CD1c-positive myeloid dendritic cell (primary cell): Measurements from ENCODE around the gene TBC1D3I.
A peak's percentile ranks its signal among the peaks of the same experiment; 100 is the strongest.
"Not testable (repeated sequence)": the region's sequence is repeated elsewhere in the genome, so short reads cannot be mapped to it uniquely, and the experiment has no call there.

Experiments
- DNase-seq: peaks from one replicate; pipeline ENCODE4 v3.0.0-alpha.2; 2016; ENCODE audit errors: extremely low spot score

TBC1D3I gene

DNA sequence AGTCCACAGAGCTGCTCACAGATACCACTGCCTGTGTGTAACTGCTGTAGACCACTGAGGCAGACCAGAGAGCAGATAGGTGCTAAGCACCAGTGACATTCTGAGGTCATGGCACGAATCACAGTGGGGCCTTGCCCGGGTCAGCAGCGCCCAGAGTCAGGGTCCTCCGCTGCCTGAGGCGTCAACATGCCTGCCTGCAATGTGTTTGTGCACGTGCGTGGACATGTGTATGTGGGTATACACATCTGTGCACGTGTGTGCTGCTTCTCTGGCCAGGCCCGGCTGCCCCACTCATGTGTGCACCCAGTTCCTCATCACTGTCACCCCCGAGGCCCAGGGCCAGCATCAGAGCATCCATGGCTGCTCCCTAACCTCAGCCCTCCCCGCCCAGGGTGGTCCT lies at the start of gene TBC1D3I:
Gene TBC1D3I (minus strand): TSS at position 101 of the 400 bp plus-strand sequence. CDS start 1,585 bp downstream, outside the sequence.
- DNase-seq = not testable (repeated sequence)

DNA sequence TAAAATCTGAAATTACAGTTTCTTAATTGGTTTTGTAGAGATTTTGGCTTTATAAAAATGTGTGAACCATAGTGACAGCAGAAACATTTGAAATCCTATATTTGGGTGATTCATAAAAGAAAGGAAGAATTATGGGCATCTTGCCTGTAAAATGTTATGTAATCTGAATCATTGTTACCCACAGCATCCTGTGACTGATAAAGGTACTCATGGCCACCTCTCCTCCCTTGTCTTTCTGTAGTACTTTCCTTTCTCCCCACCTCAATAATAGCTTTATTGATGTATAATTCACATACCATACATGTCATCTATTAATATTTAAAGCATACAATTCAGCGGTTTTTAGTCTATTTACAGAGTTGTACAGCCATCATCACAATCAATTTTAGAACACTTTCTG lies 30.8 kb upstream of the TBC1D3I start:
- DNase-seq = not testable (repeated sequence)

DNA sequence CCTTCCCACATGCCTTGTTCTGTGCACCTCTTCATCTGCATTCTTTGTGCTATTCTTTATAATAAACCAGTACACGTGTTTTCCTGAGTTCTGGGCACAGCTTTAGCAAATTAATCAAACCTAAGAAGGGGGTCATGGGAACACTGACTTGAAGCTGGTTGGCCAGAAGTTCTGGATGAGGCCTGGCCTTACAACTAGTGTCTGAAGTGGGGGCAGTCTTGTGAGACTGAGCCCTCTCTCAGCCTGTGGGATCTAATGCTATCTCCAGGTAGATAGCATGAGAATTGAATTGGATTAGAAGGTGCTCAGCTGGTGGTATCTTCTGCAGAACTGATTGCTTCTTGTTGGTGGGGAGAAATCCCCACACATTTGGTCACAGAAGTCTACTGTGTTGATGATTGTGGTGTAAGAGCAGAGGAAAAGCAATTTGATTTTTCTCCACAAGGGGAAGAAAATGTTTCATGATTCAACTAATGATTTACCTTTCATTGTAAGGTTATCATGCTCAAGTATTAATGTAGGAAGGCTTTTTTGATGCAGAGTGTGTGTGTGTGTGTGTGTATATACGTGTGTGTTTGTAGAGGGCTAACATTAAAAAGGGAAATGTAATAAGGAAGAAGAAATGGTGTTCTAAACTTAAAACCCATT lies 25.7 kb upstream of the TBC1D3I start:
- not testable (repeated sequence) for DNase-seq

DNA sequence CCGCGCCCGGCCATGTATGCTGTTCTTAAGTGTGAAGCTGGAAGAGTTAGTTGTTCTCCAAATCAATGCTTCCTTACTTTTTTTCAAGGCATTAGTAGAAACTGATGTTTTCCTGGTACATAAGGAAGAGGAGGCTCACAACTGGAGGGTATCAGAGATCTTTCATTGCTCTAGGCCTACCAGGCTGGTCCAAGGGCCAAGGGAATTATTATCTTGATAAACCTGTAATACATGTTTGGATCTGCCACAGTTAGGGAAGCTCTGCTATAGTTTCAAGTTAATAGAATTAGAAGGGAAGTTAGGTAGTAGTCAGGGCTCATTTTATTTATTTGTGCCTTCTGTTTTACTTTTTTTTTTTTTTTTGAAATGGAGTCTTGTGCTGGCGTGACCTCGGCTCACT lies 19.8 kb upstream of the TBC1D3I start:
- DNase-seq = not testable (repeated sequence)

DNA sequence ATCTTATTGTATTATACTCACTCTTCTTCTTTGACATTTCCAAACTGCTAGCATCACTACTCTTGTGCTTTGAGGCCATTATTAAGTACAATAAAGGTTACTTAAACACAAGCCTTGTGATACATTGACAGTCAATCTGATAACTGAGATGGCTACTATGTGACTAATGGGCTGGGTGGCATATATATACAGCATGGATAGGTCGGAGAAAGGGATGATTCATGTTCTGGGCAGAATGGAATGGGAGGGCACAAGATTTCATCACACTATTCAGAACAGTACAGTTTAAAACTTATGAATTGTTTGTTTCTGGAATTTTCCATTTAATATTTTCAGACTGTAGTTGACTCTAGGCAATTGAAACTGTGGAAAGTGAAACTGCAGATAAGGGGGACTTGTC lies 18.9 kb upstream of the TBC1D3I start:
- DNase-seq = not testable (repeated sequence)

DNA sequence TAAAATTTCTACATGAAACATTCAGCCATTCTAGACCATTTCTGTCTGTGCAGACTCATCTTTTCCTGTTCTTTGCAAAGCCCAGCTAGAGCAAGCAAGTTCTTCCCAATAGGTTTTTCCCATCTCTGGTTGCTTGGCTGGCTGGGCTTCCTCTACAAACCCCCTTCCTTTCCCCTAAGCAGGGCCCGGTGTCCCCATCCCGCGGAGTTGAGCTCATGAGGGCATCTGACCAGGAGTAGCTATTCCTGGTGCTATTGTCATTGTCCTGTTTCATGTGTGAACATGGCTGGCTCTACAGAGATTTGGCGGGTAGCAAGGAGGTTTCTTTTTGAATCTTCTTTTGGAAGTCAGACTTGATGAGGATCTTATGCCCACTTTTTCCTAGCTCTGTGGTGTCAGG lies 22.3 kb downstream of the TBC1D3I start:
- not testable (repeated sequence) for DNase-seq

DNA sequence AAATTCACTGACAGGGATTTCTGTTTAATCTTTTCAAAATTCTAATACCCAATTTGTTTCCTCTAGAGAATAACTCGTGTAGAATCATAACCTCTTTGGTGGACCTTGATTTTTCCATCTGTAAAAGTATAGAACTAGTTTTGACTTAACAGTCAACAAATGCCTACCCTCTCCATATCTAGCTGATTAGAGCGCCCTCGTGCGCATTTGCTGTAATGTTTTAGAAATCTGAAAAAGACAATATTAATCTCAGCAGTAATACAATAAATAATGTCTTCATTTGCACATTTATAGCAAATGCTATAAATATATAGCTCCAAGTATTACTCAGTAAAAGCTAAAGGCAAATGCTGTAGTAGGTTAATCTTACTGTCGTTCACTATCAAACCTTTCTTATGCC lies 34.7 kb downstream of the TBC1D3I start:
- DNase-seq = not testable (repeated sequence)

DNA sequence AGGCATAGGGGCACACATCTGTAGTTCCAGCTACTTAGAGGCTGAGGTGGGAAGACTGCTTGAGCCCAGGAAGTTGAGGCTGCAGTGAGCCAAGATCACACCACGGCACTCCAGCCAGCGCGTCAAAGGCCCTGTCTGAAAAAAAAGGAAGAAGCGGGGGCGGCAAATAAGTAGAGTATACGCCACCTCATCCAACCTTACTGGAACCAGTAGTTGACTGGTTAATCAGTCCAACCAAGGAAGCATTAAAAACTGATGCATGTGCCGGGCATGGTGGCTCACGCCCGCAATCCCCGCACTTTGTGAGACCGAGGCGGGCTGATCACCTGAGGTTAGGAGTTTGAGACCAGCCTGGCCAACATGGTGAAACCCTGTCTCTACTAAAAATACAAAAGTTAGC lies 41.4 kb downstream of the TBC1D3I start:
- peak; percentile 49 for DNase-seq

DNA sequence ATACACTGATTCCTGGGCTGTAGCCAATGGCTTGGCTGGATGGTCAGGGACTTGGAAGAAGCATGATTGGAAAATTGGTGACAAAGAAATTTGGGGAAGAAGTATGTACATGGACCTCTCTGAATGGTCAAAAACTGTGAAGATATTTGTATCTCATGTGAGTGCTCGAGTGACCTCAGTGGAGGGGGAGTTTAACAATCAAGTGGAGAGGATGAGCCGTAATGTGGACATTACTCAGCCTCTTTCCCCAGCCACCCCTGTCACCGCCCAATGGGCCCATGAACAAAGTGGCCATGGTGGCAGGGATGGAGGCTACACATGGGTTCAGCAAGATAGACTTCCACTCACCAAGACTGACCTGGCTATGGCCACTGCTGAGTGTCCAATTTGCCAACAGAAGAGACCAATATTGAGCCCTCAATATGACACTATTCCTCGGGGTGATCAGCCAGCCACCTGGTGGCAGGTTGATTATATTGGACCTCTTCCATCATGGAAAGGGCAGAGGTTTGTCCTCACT lies 42.7 kb downstream of the TBC1D3I start:
- not testable (repeated sequence) for DNase-seq

DNA sequence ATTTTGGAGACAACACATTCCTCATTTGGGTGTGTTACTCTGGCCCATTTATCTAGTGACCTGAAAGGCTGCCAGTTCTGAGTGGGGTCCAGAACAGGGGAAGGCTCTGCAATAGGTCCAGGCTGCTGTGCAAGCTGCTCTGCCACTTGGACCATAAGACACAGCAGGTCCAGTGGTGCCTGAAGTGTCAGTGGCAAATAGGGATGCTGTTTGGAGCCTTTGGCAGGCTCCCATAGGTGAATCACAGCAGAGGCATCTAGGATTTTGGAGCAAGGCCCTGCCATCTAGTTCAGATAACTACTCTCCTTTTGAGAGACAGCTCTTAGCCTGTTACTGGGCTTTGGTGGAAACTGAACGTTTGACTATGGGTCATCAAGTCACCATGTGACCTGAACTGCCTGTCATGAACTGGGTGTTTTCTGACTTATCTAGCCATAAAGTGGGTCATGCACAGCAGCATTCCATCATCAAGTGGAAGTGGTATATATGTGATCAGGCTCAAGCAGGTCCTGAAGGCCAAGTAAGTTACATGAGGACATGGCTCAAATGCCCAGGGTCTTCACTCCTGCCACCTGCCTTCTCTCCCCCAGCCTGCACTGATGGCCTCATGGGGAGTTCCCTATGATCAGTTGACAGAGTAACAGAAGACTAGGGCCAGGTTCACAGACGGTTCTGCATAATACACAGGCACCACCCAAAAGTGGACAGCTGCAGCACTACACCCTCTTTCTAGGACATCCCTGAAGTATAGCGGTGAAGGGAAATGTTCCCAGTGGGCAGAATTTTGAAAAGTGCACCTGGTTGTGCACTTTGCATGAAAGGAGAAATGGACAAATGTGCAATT lies 43.4 kb downstream of the TBC1D3I start:
- DNase-seq = not testable (repeated sequence)

DNA sequence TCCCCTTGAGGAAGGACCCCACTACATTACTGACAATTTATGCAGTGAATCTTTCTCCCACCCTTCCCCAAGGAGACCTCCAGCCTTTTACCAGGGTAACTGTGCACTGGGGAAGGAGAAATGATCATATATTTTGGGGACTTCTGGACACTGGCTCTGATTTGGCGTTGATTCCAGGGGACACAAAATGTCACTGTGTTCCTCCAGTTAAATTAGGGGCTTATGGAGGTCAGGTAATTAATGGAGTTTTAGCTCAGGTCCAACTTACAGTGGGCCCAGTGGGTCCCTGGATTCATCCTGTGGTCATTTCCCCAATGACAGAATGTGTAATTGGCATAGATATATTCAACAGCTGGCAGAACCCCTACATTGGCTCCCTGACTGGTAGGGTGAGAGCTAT lies 44.8 kb downstream of the TBC1D3I start:
- not testable (repeated sequence) for DNase-seq

DNA sequence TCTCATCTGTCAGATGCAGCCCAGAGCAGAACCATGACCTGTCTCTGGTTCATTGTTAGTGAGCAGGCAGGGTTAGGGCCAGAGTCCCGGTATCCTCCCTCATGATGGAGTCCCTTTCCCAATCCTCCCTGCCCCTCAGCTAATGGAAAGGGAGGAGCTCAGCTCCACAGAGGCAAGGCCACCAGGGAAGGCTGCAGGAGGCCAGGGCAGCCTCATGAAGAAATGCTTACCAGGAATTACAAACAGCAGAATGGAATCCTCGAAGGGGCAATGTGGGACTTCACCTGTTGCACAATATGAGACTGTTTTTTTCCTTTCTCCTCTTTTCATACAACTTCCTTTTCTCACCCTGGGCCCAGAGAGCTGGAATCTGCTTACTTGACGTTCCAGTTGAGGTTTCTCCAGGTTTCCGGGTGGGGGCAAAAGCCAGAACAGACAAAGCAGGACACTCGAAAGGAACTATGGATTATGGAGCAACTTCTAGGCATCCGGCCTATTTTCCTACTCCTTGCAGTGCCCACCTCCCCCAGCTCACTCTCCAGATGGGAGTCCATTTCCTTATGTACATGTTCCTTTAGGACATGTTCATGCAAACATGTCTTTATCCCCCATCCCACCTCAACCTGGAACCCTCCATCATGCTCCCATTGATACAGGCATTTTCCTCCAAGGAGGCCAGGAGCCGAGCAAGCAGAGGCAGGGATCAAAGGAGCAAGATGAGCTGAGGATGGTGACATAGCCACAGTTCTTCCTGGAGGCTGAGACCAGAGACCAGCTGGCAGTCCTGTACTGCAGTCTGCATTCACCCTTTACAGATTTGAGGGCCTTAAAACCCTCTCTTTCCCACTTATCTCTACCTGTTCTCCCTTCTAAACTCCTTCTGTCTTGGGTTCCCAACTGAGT lies 48.7 kb downstream of the TBC1D3I start:
- not testable (repeated sequence) for DNase-seq

DNA sequence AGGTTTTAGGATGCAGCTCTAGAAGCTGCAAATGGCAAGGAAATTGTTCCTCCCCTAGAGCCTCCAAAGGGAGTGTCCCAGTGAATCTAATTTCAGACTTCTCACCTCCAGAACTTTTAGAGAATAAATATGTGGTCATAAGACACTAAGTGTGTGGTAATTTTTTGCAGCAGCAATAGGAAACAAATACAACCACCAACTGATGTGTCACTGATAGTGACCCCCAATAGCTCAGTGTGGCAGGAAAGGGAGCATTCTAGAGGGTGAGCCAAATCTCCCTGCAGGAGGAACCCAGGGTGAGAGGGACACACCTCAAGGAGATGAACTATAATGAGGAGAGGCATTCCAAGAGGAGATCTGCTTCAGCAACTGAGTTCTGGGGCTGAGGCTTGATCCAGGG lies 49.5 kb downstream of the TBC1D3I start:
- no peak for DNase-seq

DNA sequence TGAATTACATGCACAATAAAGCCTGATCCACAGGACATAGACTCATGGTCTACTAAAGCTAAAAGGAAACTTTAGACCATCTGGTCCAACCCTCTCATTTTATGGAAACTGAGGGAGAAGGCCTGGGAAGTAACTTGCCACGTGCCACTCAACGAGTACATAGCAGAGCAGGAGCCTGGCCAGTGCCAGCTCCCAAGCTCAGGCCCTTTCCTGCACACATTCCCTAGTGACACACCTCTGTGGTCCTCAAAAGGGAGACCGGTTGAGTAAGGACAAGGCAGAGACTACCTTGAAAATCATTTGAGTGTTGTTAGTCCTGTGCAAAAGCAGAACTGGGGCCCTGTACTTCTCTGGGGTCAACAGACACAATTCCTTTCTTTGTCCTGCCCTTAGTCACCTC lies 50.7 kb downstream of the TBC1D3I start:
- no peak for DNase-seq

DNA sequence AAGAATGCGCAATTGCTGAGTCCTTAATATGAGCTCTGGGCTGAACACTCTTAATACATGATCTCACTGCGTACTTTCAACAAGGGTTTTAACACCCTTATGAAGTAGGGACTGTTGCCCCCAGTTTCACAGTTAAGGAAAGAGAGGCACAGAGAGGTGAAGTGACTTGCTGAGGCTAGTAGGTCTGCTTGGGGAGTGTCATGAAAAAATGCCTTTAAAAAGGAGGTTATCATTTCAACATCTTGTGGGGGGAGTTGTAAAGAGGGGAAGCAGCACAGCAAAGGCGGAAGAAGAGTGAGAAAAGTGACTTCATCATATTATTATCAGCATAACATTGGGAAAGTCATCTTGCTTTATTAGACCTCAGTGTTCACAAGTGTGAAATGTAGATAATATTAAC lies 51.4 kb downstream of the TBC1D3I start:
- peak; percentile 53 for DNase-seq

DNA sequence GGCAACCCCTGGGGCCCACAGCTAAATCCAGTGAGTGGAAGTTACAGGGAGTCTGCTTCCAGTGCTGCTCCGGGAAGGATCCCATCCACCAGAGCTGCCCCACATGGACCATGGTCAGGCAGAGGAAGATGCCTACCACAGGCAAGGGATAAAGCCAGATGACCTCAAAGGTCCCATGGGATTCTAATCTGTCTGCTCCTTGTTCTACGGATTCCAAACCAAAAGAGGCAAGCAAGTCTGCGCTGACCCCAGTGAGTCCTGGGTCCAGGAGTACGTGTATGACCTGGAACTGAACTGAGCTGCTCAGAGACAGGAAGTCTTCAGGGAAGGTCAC lies 52.1 kb downstream of the TBC1D3I start:
- DNase-seq = no peak

DNA sequence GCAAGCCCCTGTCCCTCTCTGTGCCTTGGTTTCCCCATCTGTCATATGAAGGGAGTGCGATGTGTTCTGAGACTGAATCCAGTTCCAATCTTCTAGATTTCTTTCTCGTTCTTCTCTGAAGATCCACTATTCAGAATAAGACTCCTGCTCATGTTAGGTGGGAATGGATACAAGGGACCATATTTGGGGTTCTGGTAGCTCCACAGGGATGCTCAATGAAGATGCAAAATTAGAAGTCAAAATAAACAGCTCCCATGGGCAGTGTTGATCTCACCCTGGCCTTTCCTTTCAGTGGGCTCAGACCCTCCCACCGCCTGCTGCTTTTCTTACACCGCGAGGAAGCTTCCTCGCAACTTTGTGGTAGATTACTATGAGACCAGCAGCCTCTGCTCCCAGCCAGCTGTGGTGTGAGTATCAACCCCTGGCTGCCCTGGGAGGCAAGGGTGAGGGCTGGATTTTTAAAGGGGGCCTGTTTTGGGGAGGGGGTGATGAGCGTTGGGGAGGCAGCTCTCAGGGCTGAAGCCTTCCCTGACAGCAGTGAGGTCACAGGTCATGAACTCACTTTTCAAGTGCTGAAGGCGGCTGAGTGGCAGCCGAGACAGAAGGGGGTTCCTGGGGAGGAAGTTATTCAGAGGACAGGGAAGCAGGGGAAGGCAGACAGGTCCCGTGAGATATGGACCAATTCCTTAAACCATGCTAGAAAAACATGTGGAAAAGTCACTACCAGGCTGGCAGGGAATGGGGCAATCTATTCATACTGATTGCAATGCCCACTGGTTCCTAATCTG lies 52.7 kb downstream of the TBC1D3I start:
- DNase-seq = peak; percentile 89

DNA sequence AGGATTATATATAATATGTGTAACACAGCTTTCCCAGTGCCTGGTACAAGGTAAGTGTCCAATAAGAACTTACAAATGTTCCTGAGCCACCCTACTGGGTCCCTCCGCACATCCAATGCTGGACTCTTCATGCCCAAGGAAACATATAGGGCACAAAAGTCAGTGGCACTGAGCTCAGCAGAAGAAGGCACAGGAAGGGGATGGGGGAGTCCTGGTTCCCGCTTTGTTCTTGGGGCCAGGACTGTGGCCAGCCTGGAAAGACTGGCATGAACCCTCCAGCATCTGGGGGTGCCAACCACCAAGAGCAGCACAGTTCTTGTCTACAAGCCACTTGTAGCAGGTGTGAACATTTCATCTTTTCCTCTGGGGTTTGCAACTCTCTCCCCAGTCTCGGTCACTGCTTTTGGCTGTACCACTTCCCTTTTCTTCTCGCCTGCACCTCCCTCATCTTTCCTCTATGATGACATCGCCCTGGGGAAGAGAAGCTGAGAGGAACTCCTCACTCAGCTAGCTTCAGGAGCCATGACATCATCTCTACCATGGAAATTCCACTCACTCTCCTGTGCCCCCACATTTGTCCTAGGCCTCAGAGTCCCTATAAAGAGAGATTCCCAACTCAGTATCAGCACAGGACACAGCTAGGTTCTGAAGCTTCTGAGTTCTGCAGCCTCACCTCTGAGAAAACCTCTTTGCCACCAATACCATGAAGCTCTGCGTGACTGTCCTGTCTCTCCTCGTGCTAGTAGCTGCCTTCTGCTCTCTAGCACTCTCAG lies 53.7 kb downstream of the TBC1D3I start, which contains the start of gene CCL4L2:
Gene CCL4L2 (plus strand): TSS at position 625 of the 773 bp plus-strand sequence.
- peak; percentile 75 for DNase-seq

DNA sequence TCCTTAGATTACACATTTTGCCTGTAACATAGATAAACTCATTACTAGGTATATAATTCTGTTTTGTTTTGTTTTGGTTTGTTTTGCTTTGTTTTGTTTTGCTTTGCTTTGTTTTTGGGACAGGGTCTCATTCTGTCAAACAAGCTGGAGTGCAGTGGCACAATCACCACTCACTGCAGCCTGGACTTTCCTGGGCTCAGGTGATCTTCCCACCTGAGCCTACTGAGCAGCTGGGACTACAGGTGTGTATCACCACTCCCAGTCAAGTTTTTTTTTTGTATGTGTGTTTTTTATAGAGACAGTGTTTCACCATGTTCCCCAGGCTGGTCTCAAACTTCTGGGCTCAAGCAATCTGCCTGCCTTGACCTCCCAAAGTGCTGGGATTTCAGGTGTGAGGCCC lies 54.8 kb downstream of the TBC1D3I start:
- DNase-seq = no peak

DNA sequence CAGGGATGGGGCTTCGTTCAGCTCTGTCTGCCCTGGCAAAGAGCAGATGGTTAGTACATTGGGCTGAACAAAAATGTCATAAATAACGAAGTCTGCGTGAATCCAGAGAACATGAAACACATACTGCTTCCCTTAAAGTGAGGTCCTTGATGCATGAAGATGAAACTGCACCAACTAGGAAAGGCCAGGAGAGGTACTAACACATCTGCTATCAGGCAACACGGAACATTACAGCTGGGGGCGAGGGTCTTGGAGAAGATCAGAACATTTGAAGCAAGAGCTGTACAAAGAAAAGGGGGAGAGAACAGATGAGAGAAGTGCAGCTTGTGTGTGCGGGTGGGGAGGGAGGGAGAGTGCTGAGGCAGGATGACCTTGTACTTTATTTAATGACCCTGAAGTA lies 57.0 kb downstream of the TBC1D3I start:
- DNase-seq = not testable (repeated sequence)
